Activated naive CD4-positive, alpha-beta T cell treated with anti-CD3 and anti-CD28 coated beads for 36 hours (primary cell): ENCODE data around the gene LAMTOR5. TPM values are rescaled to one million over a fixed set of nuclear protein-coding genes. Genes with fewer than 3 reads are reported as not detected.

ENCODE experiments used
- CTCF ChIA-PET: fragments of 350-600 bp; sonication (Branson Sonifier 250); formaldehyde crosslinking; loops from one replicate; lab custom pipeline; 2021; ENCODE audit warnings: antibody characterized with exemption; lab: Charles Lee
- DNase-seq: peaks from one replicate; pipeline ENCODE4 v3.0.0-alpha.2; 2020
- H3K27ac Mint-ChIP-seq: one replicate; pipeline ENCODE4 v1.8.0; 2021; ENCODE audit warnings: mild to moderate bottlenecking, mixed read lengths
- H3K27me3 Mint-ChIP-seq: one replicate; pipeline ENCODE4 v1.8.0; 2021; ENCODE audit warnings: low read depth, mixed read lengths
- H3K36me3 Mint-ChIP-seq: one replicate; pipeline ENCODE4 v1.8.0; 2021; ENCODE audit warnings: low read depth, mixed read lengths
- H3K4me1 Mint-ChIP-seq: one replicate; pipeline ENCODE4 v1.8.0; 2021; ENCODE audit warnings: low read depth, mixed read lengths
- H3K4me3 Mint-ChIP-seq: one replicate; pipeline ENCODE4 v1.8.0; 2021; ENCODE audit warnings: mild to moderate bottlenecking, moderate library complexity, mixed read lengths
- H3K9me3 Mint-ChIP-seq: one replicate; pipeline ENCODE4 v1.8.0; 2021; ENCODE audit warnings: mixed read lengths
- intact Hi-C: fragments of 100-400 bp; cut with micrococcal nuclease; formaldehyde crosslinking; loops from one replicate; pipeline ENCODE4 v1.15.1; 2023
- total RNA-seq, 2 experiments: library from RNA; stranded (reverse); gene quantifications; one replicate each; pipeline ENCODE4 v1.2.3, GENCODE V29; 2021

Gene LAMTOR5
- 100 to 1,000 TPM; 138 to 144 TPM for total RNA-seq

DNA sequence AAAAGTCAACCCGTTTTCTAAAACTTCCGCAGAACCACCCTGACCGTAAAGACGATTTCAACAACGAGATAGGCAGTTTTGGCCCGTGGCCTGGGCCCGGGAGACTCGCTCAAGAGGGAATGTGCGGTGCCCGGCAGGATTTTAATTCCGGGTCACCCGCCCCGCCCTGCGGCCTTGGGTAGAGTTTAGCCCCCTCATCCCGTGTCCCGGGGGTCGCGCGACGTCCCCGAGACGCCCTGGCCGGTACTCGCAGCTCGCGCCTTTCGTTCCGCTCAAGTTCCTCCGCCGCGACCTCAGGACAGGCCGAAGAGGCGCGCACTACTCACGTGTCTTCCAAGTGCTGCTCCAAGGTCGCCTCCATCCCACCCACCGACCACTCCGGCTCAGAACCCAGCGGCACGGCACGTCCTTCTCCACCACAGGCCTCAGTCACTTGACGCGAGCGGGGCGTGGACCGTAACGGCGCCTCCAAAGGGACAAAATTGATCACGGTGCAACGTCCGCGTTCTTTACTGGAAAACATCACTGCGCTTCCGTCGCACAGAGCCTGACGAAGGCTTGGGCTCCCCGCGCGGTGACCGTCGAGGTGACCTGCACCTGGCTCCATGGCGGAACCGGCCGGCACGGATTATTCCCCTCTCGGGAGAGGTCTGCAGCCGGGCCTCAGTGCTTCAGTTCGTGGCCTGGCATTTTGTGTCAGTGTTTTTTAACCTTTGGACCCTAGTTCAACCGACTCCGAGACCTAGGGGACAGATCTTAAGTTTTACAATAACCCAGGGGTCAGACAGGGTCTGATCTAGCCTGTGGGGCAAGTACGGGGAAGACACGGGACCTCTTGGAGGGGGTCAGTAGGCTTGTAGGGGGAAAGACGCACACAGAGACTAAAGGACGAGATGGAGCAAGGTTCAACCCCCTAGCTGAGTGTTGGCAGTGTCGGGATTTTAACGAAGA, at the start of gene LAMTOR5:
Gene LAMTOR5, minus strand, starts transcription at position 435 of the 951 bp plus-strand sequence. Its CDS starts 74 bp downstream, at position 361.
- H3K4me1 Mint-ChIP-seq = peaks cover 15% of the 10 kb centered on the region
- peak within 1 kb of the TSS; percentile 99 for H3K4me3 Mint-ChIP-seq
- H3K9me3 Mint-ChIP-seq = no peaks in the 10 kb centered on the region
- H3K27ac Mint-ChIP-seq = peak within 1 kb of the TSS; percentile 96
- intact Hi-C loops = loop anchor here (1.0 to 5.0 kb wide), 4 partner anchors 35 to 373 kb away; partner anchors contain the start of genes KCNC4 and STRIP1
- DNase-seq = peak; percentile 96
- no peaks in the 10 kb centered on the region for H3K27me3 Mint-ChIP-seq
- CTCF ChIA-PET = interaction anchor here (0.8 to 2.7 kb wide), 11 partner anchors 9 to 211 kb away, joined by 3 to 24 read pairs (median 6); no protein-coding TSS in a partner anchor
- peaks cover 8% of the 10 kb centered on the region for H3K36me3 Mint-ChIP-seq

- H3K4me3 Mint-ChIP-seq = no peak overlapping the region
- no peaks in the 10 kb centered on the region for H3K27me3 Mint-ChIP-seq
- no peak overlapping the region for H3K27ac Mint-ChIP-seq
- H3K36me3 Mint-ChIP-seq = no peaks in the 10 kb centered on the region
- H3K9me3 Mint-ChIP-seq = no peaks in the 10 kb centered on the region
- CTCF ChIA-PET = interaction anchor here (0.7 to 1.4 kb wide), 3 partner anchors 45 to 250 kb away, joined by 4 to 5 read pairs (median 5); no protein-coding TSS in a partner anchor
- DNase-seq = no peak
- intact Hi-C loops = no loop called here
- no peaks in the 10 kb centered on the region for H3K4me1 Mint-ChIP-seq
Measured at GRCh38 chr1:110457206-110457605, 49.7 kb upstream of the LAMTOR5 start.

DNA sequence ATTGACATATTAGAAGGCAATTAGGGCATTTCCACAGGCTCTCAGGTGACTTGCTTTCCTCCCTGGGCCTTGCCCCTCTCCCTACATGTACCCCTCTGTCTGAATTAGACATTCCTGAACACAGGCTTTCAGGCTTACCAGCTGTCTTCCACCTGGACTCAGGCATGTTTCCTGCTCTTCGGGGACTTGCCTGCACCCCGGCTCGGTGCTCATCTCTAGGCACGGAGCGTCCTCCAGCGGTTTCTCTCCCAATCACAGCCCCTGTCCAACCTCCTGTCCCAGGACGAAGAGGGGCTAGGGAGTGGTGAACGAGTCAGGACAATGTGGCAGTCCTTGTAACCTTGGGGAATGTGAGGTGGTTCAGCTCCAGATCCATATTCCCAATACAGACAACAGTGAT, 47.7 kb upstream of the LAMTOR5 start:
- no peak for DNase-seq
- Mint-ChIP-seq H3K4me3 (no peak overlapping the region), H3K9me3 (no peaks in the 10 kb centered on the region), H3K4me1 (no peaks in the 10 kb centered on the region), H3K36me3 (no peaks in the 10 kb centered on the region), H3K27ac (no peak overlapping the region), H3K27me3 (no peaks in the 10 kb centered on the region)
- intact Hi-C loops = no loop called here
- CTCF ChIA-PET = interaction anchor here (0.7 to 2.7 kb wide), 6 partner anchors 8 to 252 kb away, joined by 3 to 15 read pairs (median 4); no protein-coding TSS in a partner anchor

DNA sequence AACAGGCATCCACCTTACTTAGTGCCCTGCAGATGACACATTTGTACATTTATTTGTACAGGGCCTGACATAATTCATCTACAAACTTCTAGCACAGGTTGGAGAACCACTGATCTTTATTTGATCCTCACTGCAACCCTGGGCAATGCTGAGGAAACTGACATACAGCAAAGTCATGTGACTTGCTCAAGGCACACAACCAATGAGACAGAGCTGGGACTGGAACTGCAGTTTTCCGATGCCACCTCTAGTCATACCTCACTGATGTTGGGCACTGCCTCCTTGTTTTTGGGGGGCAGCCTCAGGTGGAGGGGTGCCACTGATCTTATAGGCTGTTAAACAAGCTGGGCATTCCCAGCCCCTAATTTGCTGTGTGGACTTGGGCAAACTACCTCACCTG, 46.8 kb upstream of the LAMTOR5 start:
- no peak for DNase-seq
- Mint-ChIP-seq H3K4me3 (no peak overlapping the region), H3K36me3 (no peaks in the 10 kb centered on the region), H3K27ac (no peak overlapping the region), H3K27me3 (no peaks in the 10 kb centered on the region), H3K4me1 (no peaks in the 10 kb centered on the region), H3K9me3 (no peaks in the 10 kb centered on the region)
- CTCF ChIA-PET = interaction anchor here (0.7 to 2.7 kb wide), 5 partner anchors 9 to 251 kb away, joined by 3 to 15 read pairs (median 3); no protein-coding TSS in a partner anchor
- intact Hi-C loops = no loop called here

GRCh38 chr1:110453829-110454228, 46.3 kb upstream of the LAMTOR5 start:
- no peak overlapping the region for H3K27ac Mint-ChIP-seq
- DNase-seq = no peak
- intact Hi-C loops = no loop called here
- no peaks in the 10 kb centered on the region for H3K4me1 Mint-ChIP-seq
- no peaks in the 10 kb centered on the region for H3K36me3 Mint-ChIP-seq
- CTCF ChIA-PET = interaction anchor here (0.9 to 2.7 kb wide), 3 partner anchors 10 to 42 kb away, joined by 3 to 15 read pairs (median 3); no protein-coding TSS in a partner anchor
- H3K27me3 Mint-ChIP-seq = no peaks in the 10 kb centered on the region
- no peaks in the 10 kb centered on the region for H3K9me3 Mint-ChIP-seq
- H3K4me3 Mint-ChIP-seq = no peak overlapping the region

GRCh38 chr1:110452330-110452729, 44.8 kb upstream of the LAMTOR5 start:
- H3K27ac Mint-ChIP-seq = no peak overlapping the region
- H3K4me3 Mint-ChIP-seq = no peak overlapping the region
- intact Hi-C loops = no loop called here
- H3K36me3 Mint-ChIP-seq = no peaks in the 10 kb centered on the region
- no peaks in the 10 kb centered on the region for H3K9me3 Mint-ChIP-seq
- CTCF ChIA-PET = interaction anchor here (1.2 to 2.4 kb wide), 3 partner anchors 40 to 139 kb away, joined by 3 to 12 read pairs (median 3); no protein-coding TSS in a partner anchor
- DNase-seq = no peak
- no peaks in the 10 kb centered on the region for H3K4me1 Mint-ChIP-seq
- no peaks in the 10 kb centered on the region for H3K27me3 Mint-ChIP-seq

GRCh38 chr1:110450929-110451328, 43.4 kb upstream of the LAMTOR5 start, which contains the start of gene PROK1:
Gene PROK1, plus strand, starts transcription at chr1:110451149. Its CDS starts 68 bp downstream, at chr1:110451217.
- CTCF ChIA-PET = interaction anchor here (0.6 to 1.2 kb wide), 3 partner anchors 9 to 250 kb away, joined by 3 to 6 read pairs (median 6); no protein-coding TSS in a partner anchor
- no peaks in the 10 kb centered on the region for H3K4me1 Mint-ChIP-seq
- no peak within 1 kb of the TSS for H3K27ac Mint-ChIP-seq
- H3K27me3 Mint-ChIP-seq = no peaks in the 10 kb centered on the region
- H3K36me3 Mint-ChIP-seq = no peaks in the 10 kb centered on the region
- no peak within 1 kb of the TSS for H3K4me3 Mint-ChIP-seq
- no peak for DNase-seq
- H3K9me3 Mint-ChIP-seq = no peaks in the 10 kb centered on the region
- intact Hi-C loops = no loop called here

- H3K36me3 Mint-ChIP-seq = no peaks in the 10 kb centered on the region
- CTCF ChIA-PET = no interaction called here
- no peak for DNase-seq
Measured at GRCh38 chr1:110449661-110450651, 42.5 kb upstream of the LAMTOR5 start.

DNA sequence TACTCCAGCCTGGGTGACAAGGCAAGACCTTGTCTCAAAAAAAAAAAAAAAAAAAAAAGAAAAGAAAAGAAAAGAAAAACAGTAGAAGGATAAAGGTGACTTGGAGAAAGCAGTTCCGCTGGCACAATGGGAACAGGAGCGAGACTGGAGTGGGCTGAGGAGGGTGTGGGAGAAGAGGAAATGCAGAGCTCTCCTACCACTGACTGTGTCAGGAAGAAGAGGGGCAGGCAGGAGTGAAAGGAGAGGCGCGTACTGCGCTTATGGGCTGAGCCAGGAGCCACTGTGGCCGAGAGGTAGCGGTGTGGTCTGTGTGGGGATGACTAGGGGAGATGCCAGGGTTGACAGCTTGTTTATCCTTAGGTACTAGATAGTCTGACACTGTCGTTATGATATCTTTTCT, 37.1 kb upstream of the LAMTOR5 start:
- Mint-ChIP-seq H3K9me3 (no peaks in the 10 kb centered on the region), H3K27me3 (no peaks in the 10 kb centered on the region), H3K27ac (no peak overlapping the region), H3K36me3 (no peaks in the 10 kb centered on the region), H3K4me1 (no peaks in the 10 kb centered on the region), H3K4me3 (no peak overlapping the region)
- DNase-seq = no peak
- intact Hi-C loops = no loop called here
- CTCF ChIA-PET = interaction anchor here (1.4 kb wide), 1 partner anchor 32 kb away, joined by 5 read pairs; no protein-coding TSS in a partner anchor

More at GRCh38 chr1:110449661-110450651, 42.5 kb upstream of the LAMTOR5 start:
- intact Hi-C loops = no loop called here
- H3K9me3 Mint-ChIP-seq = no peaks in the 10 kb centered on the region
- H3K4me3 Mint-ChIP-seq = no peak overlapping the region
- no peaks in the 10 kb centered on the region for H3K4me1 Mint-ChIP-seq
- H3K27ac Mint-ChIP-seq = no peak overlapping the region
- no peaks in the 10 kb centered on the region for H3K27me3 Mint-ChIP-seq

DNA sequence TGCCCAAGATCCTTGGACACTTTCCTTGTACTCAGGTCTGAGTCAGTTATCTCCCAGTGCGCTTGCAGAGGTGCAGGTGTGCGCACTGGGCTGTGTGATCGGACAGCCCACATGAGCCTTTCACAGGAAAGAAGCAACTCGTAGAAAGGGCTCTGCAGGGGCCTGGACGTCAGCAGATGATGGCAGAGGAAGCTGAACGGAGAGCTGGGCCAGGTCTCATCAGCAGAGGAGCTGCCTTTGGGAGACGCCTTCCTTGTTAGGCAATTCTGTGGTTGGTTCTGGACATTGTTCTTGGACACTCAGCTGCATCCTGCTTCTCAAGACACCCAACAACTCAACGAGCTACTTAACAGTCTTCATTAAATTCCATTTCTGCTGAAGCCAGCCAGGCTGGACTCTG, 36.0 kb upstream of the LAMTOR5 start:
- CTCF ChIA-PET = interaction anchor here (1.4 to 1.8 kb wide), 2 partner anchors 17 to 31 kb away, joined by 4 to 5 read pairs; no protein-coding TSS in a partner anchor
- Mint-ChIP-seq H3K4me1 (no peaks in the 10 kb centered on the region), H3K27ac (no peak overlapping the region), H3K27me3 (no peaks in the 10 kb centered on the region), H3K36me3 (no peaks in the 10 kb centered on the region), H3K4me3 (no peak overlapping the region), H3K9me3 (no peaks in the 10 kb centered on the region)
- DNase-seq = no peak
- intact Hi-C loops = no loop called here

GRCh38 chr1:110441888-110442287, 34.4 kb upstream of the LAMTOR5 start:
- intact Hi-C loops = no loop called here
- no peak for DNase-seq
- no peak overlapping the region for H3K4me3 Mint-ChIP-seq
- no peaks in the 10 kb centered on the region for H3K4me1 Mint-ChIP-seq
- no peaks in the 10 kb centered on the region for H3K9me3 Mint-ChIP-seq
- no peaks in the 10 kb centered on the region for H3K27me3 Mint-ChIP-seq
- CTCF ChIA-PET = interaction anchor here (1.1 kb wide), 1 partner anchor 54 kb away, joined by 6 read pairs; no protein-coding TSS in a partner anchor
- H3K27ac Mint-ChIP-seq = no peak overlapping the region
- no peaks in the 10 kb centered on the region for H3K36me3 Mint-ChIP-seq
